Fibroblast of villous mesenchyme (primary cell): ENCODE measurements around the gene ATP11A. TPM values are rescaled to one million over a fixed set of nuclear protein-coding genes. Genes with fewer than 3 reads are reported as not detected.

Experiments used
- DNase-seq: peaks from one replicate; pipeline ENCODE4 v3.0.0-alpha.2; 2010; ENCODE audit warnings: low read depth
- H3K4me3 ChIP-seq: 2 replicates; pipeline ENCODE4 v1.5.1; 2011; ENCODE audit warnings: low read depth, mild to moderate bottlenecking, low read length
- total RNA-seq: library from RNA; depleted of rRNA; stranded (reverse); fragments of >200 nt; gene quantifications from 2 replicates; pipeline ENCODE4 v1.2.3, GENCODE V29; 2012
- TF ChIP-seq, protein P1 (sequence below): IDR thresholded peaks from 2 replicates; pipeline ENCODE4 v1.5.1; 2012; ENCODE audit warnings: low read depth, mild to moderate bottlenecking, low read length; ENCODE audit not compliant: insufficient read depth

ATP11A gene
- total RNA-seq, 1 donor: 6.9 TPM

DNA sequence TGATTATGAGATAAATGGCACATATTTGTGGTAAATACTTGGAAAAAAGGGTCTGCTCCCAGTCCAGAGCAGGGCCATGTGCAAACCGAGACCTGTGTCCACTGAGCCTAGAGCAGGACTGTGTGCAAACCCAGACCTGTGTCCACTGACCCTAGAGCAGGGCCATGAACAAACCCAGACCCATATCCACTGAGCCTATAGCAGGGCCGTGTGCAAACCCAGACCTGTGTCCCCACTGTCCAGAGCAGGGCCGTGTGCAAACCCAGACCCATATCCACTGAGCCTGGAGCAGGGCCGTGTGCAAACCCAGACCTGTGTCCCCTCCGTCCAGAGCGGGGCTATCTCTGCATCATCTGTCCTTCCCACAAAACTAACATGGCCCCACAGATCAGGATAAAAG is 136.0 kb downstream of the ATP11A start:
- H3K4me3 ChIP-seq: no peak overlapping the region
- DNase-seq: no peak
- TF ChIP-seq, protein P1, sequence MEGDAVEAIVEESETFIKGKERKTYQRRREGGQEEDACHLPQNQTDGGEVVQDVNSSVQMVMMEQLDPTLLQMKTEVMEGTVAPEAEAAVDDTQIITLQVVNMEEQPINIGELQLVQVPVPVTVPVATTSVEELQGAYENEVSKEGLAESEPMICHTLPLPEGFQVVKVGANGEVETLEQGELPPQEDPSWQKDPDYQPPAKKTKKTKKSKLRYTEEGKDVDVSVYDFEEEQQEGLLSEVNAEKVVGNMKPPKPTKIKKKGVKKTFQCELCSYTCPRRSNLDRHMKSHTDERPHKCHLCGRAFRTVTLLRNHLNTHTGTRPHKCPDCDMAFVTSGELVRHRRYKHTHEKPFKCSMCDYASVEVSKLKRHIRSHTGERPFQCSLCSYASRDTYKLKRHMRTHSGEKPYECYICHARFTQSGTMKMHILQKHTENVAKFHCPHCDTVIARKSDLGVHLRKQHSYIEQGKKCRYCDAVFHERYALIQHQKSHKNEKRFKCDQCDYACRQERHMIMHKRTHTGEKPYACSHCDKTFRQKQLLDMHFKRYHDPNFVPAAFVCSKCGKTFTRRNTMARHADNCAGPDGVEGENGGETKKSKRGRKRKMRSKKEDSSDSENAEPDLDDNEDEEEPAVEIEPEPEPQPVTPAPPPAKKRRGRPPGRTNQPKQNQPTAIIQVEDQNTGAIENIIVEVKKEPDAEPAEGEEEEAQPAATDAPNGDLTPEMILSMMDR: no peak

DNA sequence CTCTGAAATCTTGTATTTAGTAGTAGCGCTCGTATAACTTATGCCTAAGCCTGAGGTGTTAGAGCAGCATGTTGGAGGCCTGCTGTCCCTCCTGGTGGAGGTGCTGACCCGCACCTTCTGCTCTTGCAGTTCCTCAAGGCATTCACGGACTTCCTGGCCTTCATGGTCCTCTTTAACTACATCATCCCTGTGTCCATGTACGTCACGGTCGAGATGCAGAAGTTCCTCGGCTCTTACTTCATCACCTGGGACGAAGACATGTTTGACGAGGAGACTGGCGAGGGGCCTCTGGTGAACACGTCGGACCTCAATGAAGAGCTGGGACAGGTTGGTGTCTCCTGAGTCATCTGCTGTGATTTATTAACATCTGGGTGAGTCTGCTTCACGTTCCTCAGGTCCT is 136.7 kb downstream of the ATP11A start:
- TF ChIP-seq, protein P1: no peak
- H3K4me3 ChIP-seq: no peak overlapping the region
- DNase-seq: no peak

DNA sequence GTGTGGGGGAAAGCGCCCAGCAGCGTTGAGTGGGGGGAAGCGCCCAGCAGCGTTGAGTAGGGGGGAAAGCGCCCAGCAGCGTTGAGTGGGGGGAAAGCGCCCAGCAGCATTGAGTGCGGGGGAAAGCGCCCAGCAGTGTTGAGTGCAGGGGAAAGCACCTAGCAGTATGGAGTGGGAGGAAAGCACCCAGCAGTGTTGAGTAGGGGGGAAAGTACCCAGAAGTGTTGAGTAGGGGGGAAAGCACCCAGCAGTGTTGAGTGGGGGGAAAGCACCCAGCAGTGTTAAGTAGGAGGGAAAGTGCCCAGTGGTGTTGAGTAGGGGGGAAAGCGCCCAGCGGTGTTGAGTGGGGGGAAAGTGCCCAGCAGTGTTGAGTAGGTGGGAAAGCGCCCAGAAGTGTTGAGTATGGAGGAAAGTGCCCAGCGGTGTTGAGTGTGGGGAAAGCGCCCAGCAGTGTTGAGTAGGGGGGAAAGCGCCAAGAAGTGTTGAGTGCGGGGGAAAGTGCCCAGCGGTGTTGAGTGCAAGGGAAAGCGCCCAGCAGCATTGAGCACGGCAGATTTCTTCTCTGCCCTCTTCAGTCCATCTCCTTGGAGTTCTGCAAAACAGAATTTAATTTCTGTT is 138.4 kb downstream of the ATP11A start:
- no peak for DNase-seq
- TF ChIP-seq, protein P1: no peak
- no peak overlapping the region for H3K4me3 ChIP-seq

DNA sequence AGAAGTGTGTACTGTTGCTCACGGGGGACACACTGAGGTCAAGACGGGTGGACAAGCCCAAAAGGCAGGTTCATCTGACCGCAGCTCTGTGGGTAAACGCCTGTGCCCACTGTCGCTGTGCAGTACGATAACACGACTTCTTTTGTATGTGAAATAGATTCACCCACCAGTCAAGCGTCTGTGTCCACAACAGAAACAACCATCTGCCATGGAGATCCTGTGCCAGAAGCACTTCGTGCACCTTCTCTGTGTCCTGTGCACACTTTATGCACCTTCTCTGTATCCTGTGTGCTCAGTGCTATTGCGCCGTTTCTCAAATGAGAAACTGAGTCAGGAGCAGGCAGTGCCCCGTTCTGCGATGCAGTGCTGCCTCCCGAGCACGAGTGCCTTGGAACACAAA is 138.9 kb downstream of the ATP11A start:
- no peak for DNase-seq
- H3K4me3 ChIP-seq: no peak overlapping the region
- TF ChIP-seq, protein P1: no peak

DNA sequence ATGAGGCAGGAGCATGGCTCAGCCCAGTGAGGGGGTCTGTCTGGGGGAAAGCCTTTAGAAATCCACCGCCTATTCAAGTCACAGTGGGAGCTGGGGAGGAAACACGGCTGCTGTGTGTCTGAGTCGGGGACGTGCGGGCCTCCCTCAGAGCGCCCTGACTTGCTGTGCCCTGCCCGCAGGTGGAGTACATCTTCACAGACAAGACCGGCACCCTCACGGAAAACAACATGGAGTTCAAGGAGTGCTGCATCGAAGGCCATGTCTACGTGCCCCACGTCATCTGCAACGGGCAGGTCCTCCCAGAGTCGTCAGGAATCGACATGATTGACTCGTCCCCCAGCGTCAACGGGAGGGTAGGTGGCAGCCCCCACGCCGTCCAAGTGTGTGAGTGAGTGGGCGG is 141.4 kb downstream of the ATP11A start:
- DNase-seq: no peak
- TF ChIP-seq, protein P1: no peak
- H3K4me3 ChIP-seq: no peak overlapping the region

DNA sequence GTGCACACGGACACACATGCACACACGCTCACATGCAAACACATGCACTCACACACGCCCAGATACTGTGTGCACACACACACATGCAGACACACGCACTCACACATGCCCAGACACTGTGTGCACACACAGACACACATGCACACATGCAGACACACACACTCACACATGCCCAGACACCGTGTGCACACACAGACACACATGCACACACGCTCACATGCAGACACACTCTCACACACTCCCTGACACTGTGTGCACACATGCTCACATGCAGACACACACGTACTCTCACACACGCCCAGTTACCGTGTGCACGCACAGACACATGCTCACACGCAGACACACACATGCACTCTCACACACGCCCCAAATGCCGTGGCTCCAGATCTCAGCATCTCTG is 142.0 kb downstream of the ATP11A start:
- DNase-seq: no peak
- no peak overlapping the region for H3K4me3 ChIP-seq
- TF ChIP-seq, protein P1: no peak

DNA sequence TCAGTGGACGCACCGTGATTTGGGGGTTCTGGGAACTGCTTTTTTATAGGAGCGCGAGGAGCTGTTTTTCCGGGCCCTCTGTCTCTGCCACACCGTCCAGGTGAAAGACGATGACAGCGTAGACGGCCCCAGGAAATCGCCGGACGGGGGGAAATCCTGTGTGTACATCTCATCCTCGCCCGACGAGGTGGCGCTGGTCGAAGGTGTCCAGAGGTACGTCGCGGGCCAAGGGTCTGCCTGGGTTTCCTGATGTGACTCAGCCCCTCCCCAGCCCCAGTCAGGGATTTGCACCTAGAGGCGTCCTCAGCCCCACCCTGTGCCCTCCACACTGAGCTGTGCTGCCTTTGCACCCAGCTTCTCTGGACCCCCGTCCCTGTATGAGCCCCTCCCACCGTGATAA is 143.0 kb downstream of the ATP11A start:
- TF ChIP-seq, protein P1: no peak
- no peak overlapping the region for H3K4me3 ChIP-seq
- DNase-seq: no peak
